Peyer's patch (tissue), 4 donors: ENCODE measurements around the gene ZFAND2A.

Experiments
- POLR2A ChIP-seq, 2 donors: fragments of 450-650 bp; IDR thresholded peaks; one replicate each; pipeline ENCODE4 v1.5.1; 2017; ENCODE audit warnings: antibody characterized with exemption in 2 of 2, mild to moderate bottlenecking in 2 of 2, moderate library complexity in 2 of 2
- TF ChIP-seq, protein P1 (sequence below), 6 experiments: fragments of 450-650 bp in 4 of 6; fragments of 200-600 bp in 2 of 6; sonication (generic) in 1 of 6; IDR thresholded peaks; one replicate each; pipeline ENCODE4 v1.5.1; 2017 to 2019; ENCODE audit warnings: antibody characterized with exemption in 6 of 6, mild to moderate bottlenecking in 3 of 6, moderate library complexity in 1 of 6

DNA sequence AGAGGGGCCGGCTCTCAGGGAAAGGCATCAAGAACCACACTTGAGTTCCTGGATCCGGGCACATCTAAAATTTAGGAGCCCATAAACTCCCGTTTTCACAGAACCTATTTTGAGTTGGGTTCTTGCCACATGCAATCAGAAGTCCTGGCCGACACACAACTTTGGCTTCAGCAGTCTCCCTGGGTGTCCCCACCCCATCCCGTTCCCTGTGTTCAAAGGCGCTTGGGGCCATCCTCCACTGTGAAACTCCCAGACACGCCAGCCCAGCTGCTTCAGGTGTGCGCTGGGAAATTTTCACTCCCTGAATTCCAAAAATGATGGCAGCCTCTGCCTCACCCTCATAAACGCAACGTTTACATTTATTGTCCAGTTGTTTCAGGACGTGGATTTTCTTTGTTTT is 8.4 kb upstream of the ZFAND2A start:
- TF ChIP-seq, protein P1, sequence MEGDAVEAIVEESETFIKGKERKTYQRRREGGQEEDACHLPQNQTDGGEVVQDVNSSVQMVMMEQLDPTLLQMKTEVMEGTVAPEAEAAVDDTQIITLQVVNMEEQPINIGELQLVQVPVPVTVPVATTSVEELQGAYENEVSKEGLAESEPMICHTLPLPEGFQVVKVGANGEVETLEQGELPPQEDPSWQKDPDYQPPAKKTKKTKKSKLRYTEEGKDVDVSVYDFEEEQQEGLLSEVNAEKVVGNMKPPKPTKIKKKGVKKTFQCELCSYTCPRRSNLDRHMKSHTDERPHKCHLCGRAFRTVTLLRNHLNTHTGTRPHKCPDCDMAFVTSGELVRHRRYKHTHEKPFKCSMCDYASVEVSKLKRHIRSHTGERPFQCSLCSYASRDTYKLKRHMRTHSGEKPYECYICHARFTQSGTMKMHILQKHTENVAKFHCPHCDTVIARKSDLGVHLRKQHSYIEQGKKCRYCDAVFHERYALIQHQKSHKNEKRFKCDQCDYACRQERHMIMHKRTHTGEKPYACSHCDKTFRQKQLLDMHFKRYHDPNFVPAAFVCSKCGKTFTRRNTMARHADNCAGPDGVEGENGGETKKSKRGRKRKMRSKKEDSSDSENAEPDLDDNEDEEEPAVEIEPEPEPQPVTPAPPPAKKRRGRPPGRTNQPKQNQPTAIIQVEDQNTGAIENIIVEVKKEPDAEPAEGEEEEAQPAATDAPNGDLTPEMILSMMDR (IDR thresholded peaks at IDR 0.05): no peak
- TF ChIP-seq POLR2A (IDR thresholded peaks at IDR 0.05): no peak
